Stimulated activated CD4-positive, alpha-beta T cell treated with anti-CD3 and anti-CD28 coated beads, Interleukin-4, amount 100 ng/mL, for 4 hours (primary cell): Measurements from ENCODE around the gene SCARF2.
A peak's percentile ranks its signal among the peaks of the same experiment; 100 is the strongest.
"Not testable (repeated sequence)": the region's sequence is repeated elsewhere in the genome, so short reads cannot be mapped to it uniquely, and the experiment has no call there.

ENCODE experiments used
- DNase-seq, 2 experiments: peaks; one replicate each; pipeline ENCODE4 v3.0.0-alpha.2; 2020

The SCARF2 gene

DNA sequence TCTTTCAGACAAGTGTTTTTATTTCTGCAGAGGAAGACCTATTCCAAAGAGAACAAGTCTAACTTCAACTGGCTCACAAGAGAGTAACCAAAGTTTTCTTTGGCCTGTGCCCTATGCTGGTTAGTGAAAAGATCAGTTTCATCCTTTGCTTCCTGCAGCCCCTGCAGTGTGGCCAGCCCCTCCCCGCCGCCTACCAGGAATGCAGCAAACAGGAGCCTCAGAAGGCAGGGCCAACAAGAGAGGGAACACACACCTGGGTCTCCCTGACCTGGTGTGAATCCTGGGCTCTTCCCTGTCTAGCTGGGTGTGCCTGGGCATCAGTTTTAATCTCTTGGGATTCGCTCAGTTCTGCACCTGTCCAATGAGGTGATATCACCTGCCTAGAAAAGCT, 21.5 kb upstream of the SCARF2 start:
- DNase-seq, result no peak

DNA sequence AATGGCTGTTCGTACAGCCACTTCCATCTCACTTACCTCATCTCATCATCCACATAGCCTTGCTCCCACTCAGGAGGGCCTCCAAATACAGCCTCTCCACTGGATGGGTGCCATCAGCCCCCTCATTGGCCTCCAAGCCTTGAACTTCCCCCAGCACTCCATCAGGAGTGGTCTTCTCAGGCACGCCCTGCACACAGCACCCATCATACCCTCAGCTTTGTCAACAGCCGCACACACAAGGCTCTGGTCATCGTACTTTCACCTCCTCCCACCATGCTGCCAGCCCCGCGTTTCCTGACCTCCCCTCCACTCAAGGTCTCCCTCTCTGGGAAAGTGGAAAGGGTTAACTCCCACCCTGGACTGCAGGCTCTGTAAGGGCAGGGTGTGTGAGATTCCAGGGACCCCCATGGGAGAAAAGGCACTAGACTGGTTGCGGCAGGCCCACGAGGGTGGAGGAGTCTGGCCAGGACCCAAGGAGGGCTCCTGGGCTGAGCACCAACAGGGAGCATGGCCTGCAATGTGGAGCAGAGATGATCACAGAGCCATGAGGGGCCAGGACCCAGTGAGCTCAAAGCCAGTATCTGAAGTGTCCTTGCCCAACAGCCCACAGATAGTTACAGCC, 21.0 kb upstream of the SCARF2 start:
- DNase-seq, result no peak

DNA sequence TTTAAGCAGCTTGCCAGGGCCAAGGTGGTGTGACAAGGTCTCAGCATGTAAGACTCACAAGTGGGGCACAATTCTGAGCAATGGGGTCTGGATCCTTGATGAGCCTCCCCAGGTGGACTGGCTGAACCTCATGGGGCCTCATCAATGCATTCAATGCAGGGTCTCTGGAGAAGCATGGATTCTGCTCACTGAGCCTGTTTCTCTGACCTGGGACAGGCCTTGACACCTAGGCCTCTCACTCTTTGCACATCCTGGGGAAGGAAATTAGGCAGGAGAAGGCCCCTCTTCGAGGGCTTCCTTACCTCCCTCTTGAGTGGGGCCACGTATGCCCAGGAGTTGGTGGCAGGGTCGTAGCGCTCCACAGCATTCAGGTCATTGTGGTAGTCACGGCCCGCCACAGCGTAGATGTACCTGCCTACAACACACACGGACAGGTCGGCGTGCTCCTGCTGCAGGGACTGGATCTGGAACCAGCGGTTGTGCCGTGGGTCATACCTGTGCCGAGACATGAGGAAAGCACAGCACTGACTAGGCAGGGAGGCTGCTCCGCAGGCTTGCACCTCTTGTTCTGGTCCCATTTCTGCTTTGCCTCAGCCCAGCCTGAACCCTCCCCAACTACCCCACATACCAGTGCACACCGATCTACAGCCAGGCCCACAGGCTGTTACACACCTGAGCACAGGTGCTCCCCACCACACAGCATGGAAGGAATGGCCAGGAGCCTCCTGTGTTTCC, 20.0 kb upstream of the SCARF2 start:
- DNase-seq, result no peak

DNA sequence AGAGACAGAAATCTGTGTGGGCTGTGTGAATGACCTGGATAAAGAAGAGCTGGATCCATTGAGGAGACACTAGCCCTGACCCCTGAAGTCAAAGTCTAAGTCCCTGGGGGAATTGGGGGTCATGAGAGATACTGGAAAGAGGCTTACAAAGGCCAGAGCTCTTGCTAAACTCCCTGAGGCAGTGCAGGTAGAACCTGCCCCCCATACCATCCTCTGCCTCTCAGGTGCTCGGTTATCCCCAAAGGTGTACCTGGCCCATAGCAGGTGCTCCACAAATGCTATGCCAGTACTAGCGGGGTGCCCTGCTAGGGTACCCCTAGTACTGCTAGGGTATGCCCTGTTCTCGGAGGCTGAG, 19.1 kb upstream of the SCARF2 start:
- DNase-seq, result no peak

- DNase-seq, result peak; percentile 68 to 76
Observed at GRCh38 chr22:20456064-20456721, 18.6 kb upstream of the SCARF2 start.

DNA sequence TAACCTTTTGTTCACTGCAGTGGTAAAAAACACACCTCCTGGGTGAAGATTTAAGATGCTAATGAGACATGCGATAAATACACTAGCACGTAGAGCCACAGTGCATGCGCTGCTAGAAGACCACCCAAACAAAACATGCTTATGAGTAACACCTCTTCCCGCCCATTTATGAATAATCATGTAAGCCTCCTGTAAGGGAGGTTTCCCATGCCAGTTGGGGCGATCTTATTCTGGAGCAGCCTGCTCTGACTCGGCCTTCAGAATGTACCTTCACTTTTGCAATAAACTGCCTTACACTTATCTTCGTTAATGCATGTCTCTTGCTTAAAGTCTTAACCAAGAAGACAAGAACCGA, 18.1 kb upstream of the SCARF2 start:
- DNase-seq, result no peak

GRCh38 chr22:20453222-20453621, 15.6 kb upstream of the SCARF2 start:
- no peak for DNase-seq

- DNase-seq, result no peak
Observed at GRCh38 chr22:20451920-20452319, 14.3 kb upstream of the SCARF2 start.

- DNase-seq, result not testable (repeated sequence)
Observed at GRCh38 chr22:20451129-20451778, 13.6 kb upstream of the SCARF2 start.

DNA sequence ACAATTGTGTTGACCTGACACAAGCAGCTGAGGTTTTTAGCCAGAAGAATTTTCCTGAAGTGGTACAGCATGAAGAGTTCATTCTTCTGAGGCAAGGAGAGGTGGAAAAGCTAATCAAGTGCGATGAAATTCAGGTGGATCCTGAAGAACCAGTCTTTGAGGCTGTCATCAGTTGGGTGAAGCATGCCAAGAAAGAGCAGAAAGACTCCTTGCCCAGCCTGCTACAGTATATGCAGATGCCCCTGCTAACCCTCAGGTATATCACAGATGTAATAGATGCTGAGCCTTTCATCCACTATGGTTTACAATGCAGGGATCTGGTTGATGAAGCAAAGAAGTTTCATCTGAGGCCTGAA, 12.9 kb upstream of the SCARF2 start:
- DNase-seq, result no peak

DNA sequence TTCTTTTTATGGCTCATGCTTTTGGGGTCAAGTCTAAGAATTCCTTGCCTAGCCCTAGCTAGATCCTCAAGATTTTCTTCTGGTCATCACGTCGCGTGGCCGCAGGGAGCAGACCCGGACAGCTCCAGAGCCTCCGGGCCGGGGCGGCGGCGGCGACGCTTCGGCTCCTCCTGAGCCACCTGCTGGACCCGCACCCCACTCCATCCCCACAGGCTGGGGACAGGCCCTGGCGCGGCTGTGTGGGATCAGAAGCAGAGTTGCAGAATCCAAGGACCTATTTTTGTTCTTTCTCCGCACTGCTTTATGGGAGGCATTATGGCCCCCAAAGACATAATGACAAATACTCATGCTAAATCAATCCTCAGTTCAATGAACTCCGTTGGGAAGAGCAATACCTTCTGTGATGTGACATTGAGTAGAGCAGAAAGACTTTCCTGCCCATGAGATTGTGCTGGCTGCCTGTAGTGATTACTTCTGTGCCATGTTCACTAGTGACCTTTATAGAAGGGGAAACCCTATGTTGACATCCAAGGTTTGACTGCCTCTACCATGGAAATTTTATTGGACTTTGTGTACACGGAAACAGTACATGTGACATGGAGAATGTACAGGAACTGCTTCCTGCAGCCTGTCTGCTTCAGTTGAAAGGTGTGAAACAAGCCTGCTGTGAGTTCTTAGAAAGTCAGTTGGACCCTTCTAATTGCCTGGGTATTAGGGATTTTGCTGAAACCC, 12.4 kb upstream of the SCARF2 start:
- DNase-seq, result no peak

- DNase-seq, result no peak
Observed at GRCh38 chr22:20448630-20449029, 11.0 kb upstream of the SCARF2 start.

- no peak for DNase-seq
Observed at GRCh38 chr22:20446383-20446970, 8.9 kb upstream of the SCARF2 start.

DNA sequence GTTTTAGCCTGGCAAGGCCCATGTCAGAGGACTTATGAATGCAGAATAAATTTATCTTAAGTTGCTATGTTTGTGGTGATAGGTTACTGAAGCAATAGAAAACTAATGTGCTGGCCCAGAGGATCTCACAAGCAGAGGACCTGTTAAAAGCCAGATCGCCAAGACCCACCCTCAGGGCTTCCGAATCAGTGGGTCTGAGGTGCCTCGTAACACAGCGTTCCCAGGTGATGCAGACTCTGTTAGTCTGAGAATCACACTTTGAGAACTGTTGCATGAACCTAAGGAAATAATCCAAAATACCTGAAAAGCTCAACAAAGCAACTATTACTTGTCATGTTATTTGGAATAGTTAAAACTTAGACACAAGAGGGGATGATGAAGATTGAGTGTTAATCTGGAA, 6.7 kb upstream of the SCARF2 start:
- DNase-seq, result no peak

- no peak for DNase-seq
Observed at GRCh38 chr22:20442485-20443284, 5.1 kb upstream of the SCARF2 start.

GRCh38 chr22:20441631-20442484, 4.2 kb upstream of the SCARF2 start:
- no peak for DNase-seq

- DNase-seq, result no peak
Observed at GRCh38 chr22:20440637-20441591, 3.3 kb upstream of the SCARF2 start.

DNA sequence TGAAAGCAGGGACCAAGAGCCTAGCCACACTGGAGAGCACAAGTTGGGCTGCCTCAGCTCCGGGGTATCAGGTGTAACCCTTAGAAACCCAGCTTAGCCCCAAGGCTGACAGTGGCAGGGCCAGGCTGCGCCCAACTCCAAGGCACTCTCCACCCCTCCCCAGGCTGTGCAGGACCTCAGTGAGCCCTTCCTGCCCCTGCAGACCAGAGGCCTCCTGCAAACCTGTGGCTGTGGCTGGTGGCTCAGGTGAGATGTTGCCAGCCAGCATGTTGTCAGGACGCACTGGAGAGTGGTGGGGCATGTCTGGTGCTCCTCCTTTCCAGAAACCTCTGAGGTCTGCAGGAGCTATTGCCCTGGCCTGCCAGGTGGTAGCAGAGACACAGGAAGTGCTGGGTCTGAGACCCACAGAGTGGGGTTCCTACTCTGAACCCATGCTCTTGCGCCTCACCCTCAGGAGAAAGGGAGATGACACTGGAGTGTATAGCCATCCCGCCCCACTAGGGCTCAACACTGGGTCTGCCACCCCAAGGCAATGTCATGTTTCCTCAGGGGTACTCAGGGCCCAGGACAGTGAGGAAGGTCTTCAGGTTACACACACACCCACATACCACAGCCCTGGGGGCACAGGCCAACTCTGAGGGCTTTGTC, 2.4 kb upstream of the SCARF2 start:
- DNase-seq, result no peak

- no peak for DNase-seq
Observed at GRCh38 chr22:20439556-20439927, 1.9 kb upstream of the SCARF2 start.
